GM04503 (cell line): Measurements from ENCODE around the gene DGKG.

Experiments
- DNase-seq: peaks from one replicate; pipeline ENCODE4 v3.0.0-alpha.2; 2012; ENCODE audit warnings: low read depth

The DGKG gene

DNA sequence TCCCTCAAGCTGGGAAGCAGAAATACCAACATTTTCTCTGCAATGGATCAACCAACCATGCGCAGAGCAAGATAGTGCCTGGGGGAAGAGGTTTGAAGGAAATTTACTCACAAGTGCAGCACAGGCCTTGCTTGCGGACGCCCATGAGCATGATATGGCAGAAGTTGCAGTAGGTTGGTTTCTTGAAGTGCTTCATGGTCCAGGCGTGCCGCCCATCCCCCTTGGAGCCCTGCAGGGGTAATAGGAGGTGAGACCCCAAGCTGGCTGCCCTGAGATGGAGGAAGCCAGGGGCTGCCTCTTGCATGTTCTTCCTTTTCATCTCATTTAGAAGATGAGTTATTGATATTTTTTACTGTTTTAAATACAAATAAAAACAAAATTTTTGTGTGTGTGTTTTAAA lies 86.6 kb downstream of the DGKG start:
- no peak for DNase-seq

DNA sequence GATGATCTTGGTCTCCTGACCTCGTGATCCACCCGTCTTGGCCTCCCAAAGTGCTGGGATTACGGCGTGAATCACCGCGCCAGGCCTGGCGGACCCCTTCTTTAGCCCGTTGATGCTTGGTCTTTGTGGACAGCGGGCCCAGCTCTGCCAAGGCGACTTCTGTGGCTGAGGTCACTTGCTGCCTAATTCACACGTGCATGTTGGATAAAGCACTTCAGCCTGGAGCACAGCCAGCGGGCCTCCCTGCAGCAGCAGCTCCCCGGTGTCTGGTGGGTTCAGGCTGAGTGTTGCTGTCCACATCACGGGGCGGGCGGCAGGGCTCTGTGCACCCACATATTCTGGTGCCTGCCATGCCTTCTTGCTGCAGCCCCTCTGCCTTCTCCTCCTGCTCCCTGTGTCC lies 88.4 kb downstream of the DGKG start:
- DNase-seq: no peak

DNA sequence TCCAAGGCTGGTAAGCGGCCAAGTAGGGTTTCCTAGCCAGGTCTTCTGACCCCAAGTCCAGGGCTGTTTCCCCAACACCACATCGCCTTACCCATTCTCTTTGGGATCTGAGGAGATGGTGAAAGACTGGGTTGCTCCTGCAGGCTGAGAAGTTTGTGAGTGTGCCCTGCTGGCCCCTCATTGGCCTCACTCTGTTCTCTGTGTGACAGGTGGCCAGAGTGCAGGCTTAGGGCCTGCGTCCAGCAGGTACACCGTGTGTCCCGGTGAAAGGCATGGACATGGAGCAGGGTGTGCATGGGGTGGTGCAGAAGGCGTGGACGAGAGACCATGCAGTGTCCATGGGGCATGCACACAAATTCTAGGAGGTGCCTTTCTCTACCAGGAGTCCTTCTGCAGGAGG lies 91.3 kb downstream of the DGKG start:
- no peak for DNase-seq

DNA sequence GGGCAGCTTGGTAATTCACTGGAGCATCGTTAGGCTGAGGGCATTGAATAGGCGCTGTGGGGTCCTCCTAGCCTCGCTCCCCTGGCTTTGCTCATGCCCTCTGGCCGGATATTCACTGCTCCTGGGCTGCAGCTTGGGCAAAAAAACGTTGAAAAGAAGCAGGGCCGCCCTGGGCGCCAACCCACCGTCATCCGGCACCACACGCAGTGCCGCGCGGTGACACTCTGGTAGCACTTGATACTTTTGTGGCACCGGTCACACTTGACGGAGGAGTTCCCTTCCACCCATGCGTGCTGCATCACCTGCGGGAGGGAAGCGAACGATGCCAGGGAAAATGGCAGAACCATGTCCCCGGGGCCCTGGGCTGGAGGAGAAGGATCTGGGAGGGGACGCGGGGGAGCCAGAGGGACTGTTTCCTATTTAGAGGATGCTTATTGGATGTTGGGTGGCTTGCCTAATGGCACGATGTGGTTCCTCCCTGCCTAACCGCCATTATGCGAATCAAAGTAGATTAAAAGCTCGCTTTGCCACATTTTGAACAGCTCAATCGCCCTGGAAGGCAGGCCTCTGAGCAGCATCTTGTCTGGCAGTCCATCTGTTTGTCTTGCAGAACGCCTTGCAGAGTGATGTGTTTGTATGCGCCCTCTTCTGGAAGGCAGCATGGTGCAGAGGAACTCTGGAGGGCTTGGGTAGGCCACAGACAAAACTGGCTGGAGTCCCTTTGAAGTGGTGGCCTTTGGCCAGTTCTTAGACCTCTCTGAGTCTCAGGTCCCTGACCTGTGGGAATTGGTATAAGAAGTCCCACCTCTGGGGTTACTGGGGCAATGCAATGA lies 93.2 kb downstream of the DGKG start:
- no peak for DNase-seq

DNA sequence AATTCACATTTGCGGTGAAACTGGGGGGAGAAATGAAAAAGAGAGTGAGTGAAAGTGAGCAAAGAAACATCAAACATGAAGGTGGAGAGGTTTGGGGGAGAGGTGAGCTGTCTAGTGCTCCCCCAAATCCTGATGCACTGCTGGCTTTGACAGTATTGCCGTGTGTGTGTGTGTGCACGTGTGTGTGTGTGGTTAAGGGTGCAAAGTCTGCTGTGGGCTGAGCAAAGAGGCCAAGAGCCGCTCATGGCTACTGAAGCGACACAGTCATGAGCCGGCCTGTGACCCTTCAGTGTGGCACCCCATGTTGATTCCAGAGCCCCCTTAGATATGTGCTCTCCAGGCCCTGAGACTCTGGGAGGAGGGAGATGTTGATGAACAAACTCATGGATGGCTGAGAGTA lies 94.3 kb downstream of the DGKG start:
- DNase-seq: no peak

DNA sequence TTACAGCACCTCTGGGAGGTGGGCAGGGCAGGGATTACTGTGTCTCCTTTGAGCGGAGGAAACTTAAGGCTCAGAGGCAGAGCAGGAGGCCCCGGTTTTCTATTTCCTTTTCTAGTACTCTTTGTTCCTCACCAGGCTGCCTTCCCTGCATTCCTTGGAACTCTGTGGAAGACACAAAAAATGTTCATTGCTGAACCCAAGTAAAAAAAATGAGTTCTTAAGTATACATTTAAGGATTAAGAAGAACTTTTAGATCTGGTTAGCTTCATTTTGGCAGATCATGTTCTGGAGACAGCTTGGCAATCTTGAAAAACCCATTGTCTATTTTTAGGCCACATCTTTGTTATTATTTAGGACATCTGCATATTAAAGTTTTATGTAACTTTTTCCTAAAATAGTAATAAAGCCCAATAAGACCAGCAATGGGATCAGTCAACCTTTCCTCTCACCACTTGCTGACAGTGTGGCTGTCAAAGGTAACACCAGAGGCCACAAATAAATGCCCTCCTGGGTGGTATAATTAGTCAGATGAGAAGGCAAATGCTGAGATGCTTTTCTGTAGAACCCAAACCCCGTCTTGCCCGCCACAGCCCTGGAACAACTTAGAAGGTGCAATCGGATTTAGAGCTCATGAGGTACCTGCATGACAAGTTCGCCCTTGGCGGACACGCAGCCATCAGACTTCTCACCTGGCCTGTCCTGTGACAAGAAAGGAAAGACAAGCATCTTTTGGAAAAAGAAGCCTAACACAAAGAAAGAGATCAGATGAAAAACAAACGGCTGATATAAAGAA lies 97.2 kb downstream of the DGKG start:
- DNase-seq: no peak

DNA sequence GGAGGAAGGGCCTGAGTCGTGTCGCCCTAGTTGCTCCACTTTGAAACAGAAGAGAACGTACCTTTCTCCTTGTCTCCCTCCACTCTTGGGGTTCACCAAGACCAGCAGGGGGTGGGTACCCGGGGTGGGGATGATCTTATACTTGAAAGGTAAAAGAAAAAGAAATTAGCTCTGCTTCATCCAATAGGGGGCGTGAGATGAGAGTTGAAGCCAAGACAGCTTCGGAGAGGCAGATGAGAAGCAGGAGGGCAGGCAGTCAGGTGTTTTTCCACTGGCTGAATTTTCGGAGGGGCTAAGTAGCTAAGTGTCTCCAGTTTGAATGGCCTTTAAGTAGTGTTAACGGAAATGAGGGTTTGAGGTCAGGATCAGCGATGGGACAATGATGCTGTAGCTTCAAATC lies 100.4 kb downstream of the DGKG start:
- no peak for DNase-seq

DNA sequence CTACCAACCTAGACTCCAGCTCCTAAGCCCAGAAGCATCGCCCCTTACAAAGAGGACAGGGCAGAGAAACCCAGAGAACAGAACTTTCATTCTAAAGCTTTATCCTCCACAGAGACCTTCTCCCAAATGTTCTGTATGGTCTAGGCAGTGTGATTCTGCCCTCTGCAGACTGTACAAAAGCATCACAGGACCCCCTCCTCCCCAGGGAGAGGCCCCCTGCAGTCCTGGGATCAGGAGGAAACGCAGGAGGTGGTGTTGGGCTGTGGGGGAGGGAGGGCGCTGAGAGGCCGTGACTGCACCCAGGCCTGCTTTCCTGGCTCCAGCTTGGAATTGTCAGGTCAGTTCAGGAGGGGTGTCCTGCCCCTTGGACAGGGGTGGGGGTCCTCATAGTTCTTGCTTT lies 101.3 kb downstream of the DGKG start:
- DNase-seq: no peak

DNA sequence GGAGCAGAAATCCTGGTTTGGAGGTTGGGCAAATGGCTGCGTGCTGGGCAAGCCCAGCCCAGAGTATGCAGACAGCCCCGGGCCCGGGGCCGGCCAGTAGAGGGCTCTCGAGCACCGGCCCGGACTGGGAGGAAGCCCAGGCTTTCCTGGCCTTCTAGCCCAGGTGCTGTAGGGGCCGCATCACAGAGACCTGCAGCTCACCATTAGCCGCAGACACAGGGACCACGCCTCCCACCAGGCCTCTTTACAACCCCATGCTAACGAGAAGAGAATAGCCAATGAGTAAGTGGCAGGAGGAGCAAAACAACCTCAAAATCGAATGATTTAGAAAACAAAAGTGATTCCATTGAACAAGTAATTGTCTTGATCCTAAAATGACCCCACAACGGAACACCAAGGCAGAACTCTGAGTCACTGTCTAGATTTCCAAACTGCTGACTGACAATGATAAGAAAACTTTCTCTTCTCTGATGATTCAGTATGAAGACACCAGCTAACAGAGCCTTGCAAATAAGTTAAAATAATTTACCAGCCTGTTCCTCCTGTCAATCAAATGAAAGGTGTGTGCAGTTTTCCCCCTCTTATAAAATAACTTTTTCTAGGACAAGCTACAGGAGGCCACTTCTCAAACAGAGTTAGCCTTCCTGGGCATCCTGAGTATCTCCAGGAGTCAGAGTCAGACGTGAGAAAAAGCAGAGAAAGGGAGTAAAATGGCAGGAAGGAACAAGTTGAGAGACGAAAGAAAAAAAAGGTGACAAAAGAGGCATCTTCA lies 102.2 kb downstream of the DGKG start:
- no peak for DNase-seq

DNA sequence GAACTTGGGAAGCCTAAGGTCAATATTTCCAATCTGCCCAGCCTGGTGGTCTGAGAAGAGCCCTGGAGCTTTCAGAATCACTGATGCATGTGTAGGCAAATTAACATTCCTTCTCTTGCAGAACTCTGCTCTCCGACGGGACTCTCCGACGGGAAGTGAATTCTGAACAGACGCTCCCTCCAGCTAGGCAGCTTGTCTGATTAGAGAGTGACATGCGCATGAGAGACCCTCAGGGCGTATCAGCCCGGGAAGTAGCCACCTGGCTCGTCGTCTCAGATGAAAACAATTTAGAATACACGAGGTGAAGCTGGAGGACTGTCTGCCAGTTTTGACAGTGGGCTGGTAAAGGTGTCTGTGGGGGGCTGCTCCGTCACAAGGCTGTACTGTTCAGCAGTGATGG lies 103.1 kb downstream of the DGKG start:
- no peak for DNase-seq

DNA sequence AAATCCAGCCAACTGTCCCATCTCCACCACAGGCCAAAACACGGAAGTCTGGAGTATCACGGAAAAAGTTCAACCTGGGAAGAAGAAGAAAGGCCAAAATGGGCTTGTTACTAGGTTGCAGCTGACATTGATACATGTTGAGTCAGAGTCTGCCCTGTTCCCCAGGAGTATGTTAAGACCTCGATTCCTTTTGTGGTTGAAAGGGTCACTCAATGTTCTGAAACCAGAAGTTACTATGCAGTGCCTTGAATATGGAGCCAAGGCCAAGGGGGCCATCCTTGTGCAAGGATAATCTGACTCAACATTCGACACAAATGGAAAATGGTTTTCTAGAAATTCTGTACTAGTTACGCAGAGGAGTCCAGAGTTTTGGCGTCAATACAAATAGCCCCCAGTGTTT lies 104.2 kb downstream of the DGKG start:
- no peak for DNase-seq

DNA sequence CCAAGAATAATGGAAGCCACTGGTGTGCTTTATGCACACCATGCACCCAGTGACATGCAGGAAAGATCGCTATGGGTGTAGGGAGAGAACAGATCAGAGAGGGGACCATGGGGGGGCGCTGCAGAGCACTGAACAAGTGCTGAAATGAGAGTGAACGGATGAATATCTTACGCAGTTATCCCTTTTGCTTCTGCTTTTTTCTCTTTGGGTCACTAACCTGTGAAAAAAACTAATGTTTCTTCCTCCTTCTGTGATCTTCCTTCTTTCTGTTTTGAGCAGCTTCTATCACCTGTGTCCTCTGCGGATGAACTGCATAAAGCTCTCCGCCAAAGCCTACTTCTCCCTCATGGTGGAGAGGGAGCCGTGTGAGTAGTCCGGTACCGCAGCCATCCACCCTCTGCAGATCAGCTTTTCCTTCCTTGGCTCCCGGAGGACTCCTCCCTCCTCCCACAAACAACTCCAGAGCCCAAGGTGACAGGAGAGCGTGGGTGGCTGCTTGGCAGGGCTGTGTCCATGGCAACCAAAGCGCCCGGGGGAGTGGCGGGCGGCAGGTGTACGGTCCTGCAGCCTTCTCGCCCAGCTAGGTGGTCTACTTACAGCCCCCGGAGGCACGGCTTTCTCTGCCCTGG lies 106.2 kb downstream of the DGKG start:
- DNase-seq: no peak

DNA sequence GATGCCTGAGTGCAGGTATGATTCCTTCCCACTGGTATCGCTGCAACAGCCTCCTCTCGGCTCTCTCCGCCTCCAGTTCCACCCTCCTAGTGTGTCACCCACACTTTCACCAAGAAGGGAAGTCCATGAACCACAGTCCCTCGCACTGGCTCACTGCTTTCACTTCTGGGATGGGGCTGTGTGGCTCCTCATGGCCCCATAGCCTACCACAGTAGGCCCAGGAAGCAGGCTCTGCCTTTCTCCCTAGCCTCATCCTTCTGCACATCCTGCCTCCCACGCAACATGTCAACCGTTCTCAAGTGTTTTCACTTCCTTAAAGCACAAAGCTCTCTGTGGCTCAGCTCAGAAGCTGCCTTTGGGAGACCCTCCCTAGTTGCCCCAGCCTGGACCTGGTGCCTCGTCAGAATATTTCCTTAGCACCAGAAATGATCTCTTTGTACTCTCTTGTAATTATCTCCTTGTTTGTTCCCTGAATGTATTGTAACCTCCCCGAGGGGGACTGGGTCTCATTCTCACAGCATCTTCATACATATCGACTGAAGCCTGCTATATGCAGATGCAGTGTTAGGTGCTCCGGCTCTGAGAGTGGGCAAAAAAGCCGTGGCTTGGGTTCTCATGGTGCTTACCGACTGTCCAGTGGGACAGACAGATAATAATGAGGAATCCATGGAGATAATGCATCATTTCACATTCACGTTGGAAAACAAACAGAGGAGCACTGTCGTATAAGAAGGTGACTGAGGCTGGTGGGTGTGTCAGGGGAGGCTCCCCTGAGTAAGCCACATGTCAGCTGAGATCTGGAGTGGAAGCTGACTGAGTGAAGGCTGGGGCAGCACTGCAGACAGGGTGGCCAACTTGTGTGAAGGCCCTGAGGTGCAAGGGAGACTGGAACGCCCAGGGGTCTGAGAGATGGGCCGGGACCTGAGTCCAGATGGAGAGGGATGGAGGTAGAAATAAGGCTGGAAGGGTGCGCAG lies 107.1 kb downstream of the DGKG start:
- DNase-seq: no peak

DNA sequence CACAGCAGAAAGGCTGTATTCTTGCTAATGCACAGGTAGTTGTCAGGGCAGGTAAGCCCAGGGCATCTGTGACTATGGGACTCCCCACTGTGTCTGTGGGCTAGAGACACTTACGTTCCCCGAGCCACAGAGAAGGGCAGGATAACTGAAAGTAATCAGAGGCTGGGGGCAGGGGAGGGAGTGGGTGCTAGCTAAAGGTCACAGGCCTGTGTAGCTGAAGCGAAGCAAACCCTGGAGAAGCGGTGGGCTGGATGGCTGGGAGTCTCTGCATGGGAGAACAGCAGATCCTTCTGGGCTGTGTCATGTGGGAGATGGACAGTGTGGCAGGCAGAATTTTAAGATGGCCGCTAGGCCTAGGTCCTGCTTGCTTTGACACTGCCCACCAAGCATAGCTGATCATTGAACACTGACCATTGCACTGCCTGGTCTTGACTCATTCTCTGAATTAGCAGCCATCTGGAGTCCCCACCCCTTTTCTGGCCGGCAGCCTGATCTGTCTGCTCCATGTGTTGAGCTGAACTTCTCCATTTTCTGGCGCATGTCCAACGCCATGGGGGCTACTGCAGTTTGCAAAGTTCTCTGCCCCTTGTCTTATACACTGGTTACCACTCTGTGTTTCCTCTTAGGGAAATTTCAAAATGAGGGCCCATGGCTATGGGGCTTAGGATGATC lies 110.0 kb downstream of the DGKG start:
- no peak for DNase-seq

DNA sequence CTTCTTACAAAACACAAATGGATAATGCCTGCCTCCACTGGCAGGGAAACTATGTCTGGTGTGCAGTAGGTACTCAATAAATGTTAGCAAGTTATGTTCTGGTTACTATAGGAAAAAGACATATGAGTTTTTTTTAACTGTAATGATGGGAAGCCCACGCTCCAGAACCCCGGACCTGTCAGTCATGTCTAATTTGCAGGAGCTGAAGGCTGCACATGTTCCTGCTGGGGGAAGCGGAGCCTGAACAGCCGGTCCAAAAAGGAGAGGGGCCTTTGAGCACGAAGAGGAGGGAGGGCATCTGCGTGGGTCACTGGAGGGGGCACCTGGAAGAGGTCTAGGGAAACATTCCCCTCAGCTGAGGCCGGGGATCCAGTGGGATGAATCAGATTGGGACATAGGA lies 113.2 kb downstream of the DGKG start:
- DNase-seq: no peak

DNA sequence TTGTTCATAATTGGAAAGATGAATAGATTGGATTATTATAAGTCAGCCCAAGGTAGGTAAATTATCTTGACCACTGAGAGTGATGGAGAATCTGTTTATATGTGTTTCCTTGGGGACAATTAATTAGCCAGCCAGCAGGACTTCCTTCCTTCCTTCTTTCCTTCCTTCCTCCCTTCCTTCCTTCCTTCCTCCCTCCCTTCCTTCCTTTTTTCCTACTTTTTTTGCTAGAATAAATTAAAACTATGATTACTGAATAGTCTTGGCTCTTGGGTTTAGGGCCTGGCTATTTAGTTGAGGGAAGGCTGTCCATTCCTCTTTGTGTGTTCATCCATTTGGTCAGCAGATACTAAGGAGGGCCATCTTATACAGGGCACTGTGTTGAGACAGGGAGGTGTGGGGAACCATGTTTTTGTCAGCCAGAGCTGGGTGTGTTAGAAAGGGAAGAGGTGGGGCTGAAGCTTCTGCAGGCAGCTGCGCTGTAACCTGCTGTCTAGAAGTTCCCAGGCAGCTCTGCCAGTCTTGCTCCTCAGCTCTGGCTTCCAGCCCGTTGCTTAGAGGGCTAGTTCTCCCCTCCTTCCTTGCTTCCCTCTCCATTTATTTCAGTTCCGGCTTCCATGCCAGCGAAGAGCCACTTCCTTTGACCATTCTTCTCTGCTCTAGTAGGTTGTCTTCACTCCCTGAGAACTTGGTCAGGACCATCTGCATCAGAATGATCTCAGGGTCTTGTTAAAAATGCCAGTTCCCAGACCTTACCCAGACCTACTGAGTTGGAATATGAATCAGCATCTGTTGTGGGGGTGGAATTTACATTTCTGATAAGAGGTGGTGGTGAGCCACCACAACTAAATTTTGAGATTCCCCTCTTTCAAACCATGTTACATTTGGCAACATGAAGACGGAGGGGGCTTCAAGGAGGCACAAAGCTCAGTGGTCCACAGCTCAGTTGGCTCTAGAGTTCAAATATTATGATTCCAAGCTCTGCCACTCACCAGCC lies 113.9 kb downstream of the DGKG start:
- DNase-seq: no peak

DNA sequence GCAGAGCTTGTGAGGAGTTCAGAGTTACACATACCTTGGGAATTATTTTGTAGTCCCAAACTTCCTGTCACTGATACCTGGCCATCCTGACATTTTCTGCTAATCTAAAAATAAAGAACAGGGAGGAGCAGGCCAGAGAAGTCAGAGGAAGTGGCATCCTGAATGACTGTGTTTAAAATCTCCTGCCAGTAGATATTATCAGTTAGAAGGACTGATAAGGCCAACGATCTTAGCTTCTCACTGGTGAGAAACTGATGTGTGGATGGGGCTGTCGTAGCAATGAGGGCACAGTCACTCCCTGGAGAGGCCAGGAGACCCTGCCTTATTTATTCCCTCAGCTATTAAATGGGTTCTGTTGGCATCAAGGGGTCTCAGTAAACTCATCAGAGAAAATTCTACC lies 115.1 kb downstream of the DGKG start:
- no peak for DNase-seq

DNA sequence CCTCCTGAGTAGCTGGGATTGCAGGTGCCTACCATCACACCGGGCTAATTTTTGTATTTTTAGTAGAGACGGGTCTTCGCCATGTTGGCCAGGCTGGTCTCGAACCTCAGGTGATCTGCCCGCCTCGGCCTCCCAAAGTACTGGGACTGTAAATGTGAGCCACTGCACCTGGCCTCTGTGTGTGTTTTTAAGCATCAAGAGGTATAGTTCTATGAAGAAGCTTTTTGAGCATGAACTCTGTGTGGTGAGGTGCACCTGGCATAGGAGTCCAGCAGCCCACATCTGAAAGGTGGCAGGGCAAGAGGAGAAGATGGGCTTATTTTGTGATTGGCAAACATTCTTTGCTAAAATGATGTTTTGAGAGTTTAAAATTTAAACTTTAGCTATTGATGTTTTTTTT lies 118.0 kb downstream of the DGKG start:
- DNase-seq: no peak
